Panc1 (cell line): ENCODE measurements around the gene FABP2.
"Not testable (repeated sequence)": the region's sequence is repeated elsewhere in the genome, so short reads cannot be mapped to it uniquely, and the experiment has no call there.

ENCODE experiments used
- POLR2AphosphoS5 ChIP-seq: IDR thresholded peaks from 2 replicates; pipeline ENCODE4 v1.6.1; 2012; ENCODE audit warnings: mild to moderate bottlenecking, low read depth, low read length, moderate library complexity
- SIN3A ChIP-seq: IDR thresholded peaks from 2 replicates; pipeline ENCODE4 v1.6.1; 2012; ENCODE audit warnings: low read depth, mild to moderate bottlenecking, low read length, moderate library complexity, borderline replicate concordance; ENCODE audit not compliant: insufficient read depth
- TCF7L2 ChIP-seq: IDR thresholded peaks from 2 replicates; pipeline ENCODE4 v1.6.1; 2011; ENCODE audit warnings: mild to moderate bottlenecking, low read depth, low read length, inconsistent platforms
- TF ChIP-seq, protein P1 (sequence below): fragments of 450-650 bp; IDR thresholded peaks from 2 replicates; pipeline ENCODE4 v1.5.1; 2017; ENCODE audit warnings: mild to moderate bottlenecking
- TF ChIP-seq, protein P2 (sequence below), 2 experiments: IDR thresholded peaks; 2 replicates each; pipeline ENCODE4 v1.6.1; 2011 to 2012; ENCODE audit warnings: low read depth in 2 of 2, control low read depth in 1 of 2, low read length in 1 of 2, mild to moderate bottlenecking in 1 of 2, moderate library complexity in 1 of 2; ENCODE audit not compliant: insufficient read depth in 1 of 2

DNA sequence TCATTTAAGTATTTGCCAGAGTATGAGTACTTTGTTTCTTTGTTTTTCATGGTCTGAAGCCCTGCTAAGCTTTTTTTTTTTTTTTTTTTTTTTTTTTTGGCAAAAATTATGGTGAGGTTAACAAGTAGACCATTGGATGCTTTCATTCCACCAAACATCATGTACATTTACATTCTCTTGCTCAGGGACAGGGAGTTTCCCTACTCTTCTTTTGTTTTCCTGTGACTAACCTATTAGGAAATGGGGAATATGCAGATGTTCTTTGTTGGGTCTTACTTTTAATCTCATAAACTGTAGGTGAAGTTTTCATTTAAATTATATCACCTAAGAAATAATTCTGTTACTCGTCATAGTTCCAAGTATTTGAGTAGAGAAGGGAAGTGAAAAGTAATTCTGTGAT lies 26.2 kb upstream of the FABP2 start:
- TF ChIP-seq, protein P1, sequence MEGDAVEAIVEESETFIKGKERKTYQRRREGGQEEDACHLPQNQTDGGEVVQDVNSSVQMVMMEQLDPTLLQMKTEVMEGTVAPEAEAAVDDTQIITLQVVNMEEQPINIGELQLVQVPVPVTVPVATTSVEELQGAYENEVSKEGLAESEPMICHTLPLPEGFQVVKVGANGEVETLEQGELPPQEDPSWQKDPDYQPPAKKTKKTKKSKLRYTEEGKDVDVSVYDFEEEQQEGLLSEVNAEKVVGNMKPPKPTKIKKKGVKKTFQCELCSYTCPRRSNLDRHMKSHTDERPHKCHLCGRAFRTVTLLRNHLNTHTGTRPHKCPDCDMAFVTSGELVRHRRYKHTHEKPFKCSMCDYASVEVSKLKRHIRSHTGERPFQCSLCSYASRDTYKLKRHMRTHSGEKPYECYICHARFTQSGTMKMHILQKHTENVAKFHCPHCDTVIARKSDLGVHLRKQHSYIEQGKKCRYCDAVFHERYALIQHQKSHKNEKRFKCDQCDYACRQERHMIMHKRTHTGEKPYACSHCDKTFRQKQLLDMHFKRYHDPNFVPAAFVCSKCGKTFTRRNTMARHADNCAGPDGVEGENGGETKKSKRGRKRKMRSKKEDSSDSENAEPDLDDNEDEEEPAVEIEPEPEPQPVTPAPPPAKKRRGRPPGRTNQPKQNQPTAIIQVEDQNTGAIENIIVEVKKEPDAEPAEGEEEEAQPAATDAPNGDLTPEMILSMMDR, result not testable (repeated sequence)
- TF ChIP-seq SIN3A, POLR2AphosphoS5, TCF7L2: not testable (repeated sequence)
- TF ChIP-seq, protein P2, sequence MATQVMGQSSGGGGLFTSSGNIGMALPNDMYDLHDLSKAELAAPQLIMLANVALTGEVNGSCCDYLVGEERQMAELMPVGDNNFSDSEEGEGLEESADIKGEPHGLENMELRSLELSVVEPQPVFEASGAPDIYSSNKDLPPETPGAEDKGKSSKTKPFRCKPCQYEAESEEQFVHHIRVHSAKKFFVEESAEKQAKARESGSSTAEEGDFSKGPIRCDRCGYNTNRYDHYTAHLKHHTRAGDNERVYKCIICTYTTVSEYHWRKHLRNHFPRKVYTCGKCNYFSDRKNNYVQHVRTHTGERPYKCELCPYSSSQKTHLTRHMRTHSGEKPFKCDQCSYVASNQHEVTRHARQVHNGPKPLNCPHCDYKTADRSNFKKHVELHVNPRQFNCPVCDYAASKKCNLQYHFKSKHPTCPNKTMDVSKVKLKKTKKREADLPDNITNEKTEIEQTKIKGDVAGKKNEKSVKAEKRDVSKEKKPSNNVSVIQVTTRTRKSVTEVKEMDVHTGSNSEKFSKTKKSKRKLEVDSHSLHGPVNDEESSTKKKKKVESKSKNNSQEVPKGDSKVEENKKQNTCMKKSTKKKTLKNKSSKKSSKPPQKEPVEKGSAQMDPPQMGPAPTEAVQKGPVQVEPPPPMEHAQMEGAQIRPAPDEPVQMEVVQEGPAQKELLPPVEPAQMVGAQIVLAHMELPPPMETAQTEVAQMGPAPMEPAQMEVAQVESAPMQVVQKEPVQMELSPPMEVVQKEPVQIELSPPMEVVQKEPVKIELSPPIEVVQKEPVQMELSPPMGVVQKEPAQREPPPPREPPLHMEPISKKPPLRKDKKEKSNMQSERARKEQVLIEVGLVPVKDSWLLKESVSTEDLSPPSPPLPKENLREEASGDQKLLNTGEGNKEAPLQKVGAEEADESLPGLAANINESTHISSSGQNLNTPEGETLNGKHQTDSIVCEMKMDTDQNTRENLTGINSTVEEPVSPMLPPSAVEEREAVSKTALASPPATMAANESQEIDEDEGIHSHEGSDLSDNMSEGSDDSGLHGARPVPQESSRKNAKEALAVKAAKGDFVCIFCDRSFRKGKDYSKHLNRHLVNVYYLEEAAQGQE (IDR thresholded peaks at IDR 0.05; ENCODE audit: insufficient read depth in 1 of 2, low read depth in 2 of 2, low read length in 1 of 2), result not testable (repeated sequence)
